Bronchial epithelial cell (primary cell): ENCODE measurements around the gene DPEP1. TPM values are rescaled to one million over a fixed set of nuclear protein-coding genes. Genes with fewer than 3 reads are reported as not detected.
A peak's percentile ranks its signal among the peaks of the same experiment; 100 is the strongest.

Source experiments
- DNase-seq: peaks from one replicate; pipeline ENCODE4 v3.0.0-alpha.2; 2010; ENCODE audit warnings: low read depth
- FAIRE-seq: peaks from 2 replicates; lab custom pipeline; 2011; peaks lifted over from hg19 to GRCh38; lab: Jason Lieb, UNC
- H3K27me3 ChIP-seq: 2 replicates; pipeline ENCODE4 v1.5.1; 2011; ENCODE audit warnings: low read length; ENCODE audit not compliant: control insufficient read depth, insufficient read depth
- H3K36me3 ChIP-seq: 2 replicates; pipeline ENCODE4 v1.5.1; 2011; ENCODE audit warnings: low read length; ENCODE audit not compliant: control insufficient read depth, insufficient read depth
- H3K4me3 ChIP-seq: 2 replicates; pipeline ENCODE4 v1.5.1; 2011; ENCODE audit warnings: mild to moderate bottlenecking, low read depth, low read length, control low read depth
- CTCF ChIP-seq: IDR thresholded peaks from 2 replicates; pipeline ENCODE4 v1.5.1; 2011; ENCODE audit warnings: mild to moderate bottlenecking, moderate library complexity, low read length, control low read depth, inconsistent platforms; ENCODE audit not compliant: insufficient read depth, severe bottlenecking
- total RNA-seq: library from RNA; depleted of rRNA; stranded (reverse); fragments of >200 nt; gene quantifications from 2 replicates; pipeline ENCODE4 v1.2.1, GENCODE V29; 2014

The DPEP1 gene
- total RNA-seq, 1 donor from 2014 or later = 0.26 TPM

DNA sequence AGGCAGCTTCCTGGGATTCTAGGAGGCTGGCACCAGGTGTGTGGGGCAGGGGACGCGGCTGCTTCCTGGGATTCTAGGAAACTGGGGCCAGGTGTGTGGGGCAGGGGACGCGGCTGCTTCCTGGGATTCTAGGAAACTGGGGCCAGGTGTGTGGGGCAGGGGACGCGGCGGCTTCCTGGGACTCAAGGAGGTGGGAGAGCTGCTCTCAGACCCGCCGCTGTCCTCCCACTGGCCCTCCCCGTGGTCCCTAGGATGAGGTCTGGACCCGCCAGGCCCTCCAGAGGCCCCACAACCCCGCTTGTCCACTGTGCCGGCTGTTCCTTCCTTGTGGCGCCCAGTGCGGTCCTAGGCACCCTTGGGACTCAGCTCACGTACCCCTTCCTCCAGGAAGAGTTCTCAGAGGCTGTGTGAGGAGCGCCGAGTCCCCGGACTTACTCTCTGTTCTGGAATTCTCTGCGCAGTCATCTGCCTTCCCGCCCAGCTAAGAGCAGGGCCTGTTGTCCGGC lies 565 bp downstream of the DPEP1 start:
- no peak for TF ChIP-seq CTCF
- no peaks in the 10 kb centered on the region for H3K36me3 ChIP-seq
- H3K4me3 ChIP-seq = no peak overlapping the region
- no peak for DNase-seq
- H3K27me3 ChIP-seq = no peaks in the 10 kb centered on the region
- no peak for FAIRE-seq

DNA sequence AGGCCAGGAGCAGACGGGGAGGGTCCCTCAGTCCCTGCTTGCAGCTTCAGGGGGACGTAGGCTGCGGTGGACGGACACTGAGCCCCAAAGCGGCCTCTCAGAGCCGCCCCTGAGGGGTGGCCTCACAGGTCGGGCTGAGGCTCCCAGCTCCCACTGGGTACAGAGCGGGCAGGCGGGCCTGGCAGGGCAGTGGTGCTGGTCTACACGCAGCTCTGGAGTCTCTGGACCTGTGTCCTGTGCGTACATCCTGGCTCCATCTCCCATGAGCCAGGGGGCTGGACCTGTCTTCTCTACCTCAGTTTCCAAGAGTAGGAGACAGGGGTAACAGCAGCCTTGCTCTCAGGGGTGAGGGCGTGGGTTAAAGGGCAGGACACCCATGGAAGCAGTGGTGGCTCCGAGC lies 1.7 kb downstream of the DPEP1 start:
- TF ChIP-seq CTCF = no peak
- H3K4me3 ChIP-seq = no peak overlapping the region
- no peaks in the 10 kb centered on the region for H3K36me3 ChIP-seq
- DNase-seq (no peak), FAIRE-seq (no peak)
- H3K27me3 ChIP-seq = no peaks in the 10 kb centered on the region

GRCh38 chr16:89615596-89616090 lies 2.2 kb downstream of the DPEP1 start:
- Histone ChIP-seq H3K27me3 (peaks cover under 1% of the 10 kb centered on the region), H3K36me3 (no peaks in the 10 kb centered on the region), H3K4me3 (no peak overlapping the region)
- TF ChIP-seq CTCF = peak; percentile 75
- no peak for DNase-seq
- no peak for FAIRE-seq

DNA sequence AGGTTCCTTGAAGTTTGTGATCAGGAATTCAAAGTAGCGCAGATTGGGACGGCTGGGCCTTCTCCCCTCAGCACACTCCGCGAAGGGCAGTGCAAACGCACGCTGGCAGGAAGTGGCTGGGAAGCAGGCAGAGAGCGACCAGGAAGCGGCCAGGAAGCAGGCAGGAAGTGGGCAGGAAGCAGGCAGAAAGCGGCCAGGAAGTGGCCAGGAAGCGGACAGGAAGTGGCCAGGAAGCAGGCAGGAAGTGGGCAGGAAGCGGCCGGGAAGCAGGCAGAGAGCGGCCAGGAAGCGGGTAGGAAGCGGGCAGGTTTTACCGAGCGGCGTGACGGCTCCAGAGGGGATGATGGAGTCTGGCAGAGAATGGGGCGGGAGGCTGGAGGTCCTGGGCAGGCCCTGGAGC lies 3.2 kb downstream of the DPEP1 start:
- DNase-seq (no peak), FAIRE-seq (no peak)
- H3K4me3 ChIP-seq = no peak overlapping the region
- peaks cover 2% of the 10 kb centered on the region for H3K27me3 ChIP-seq
- H3K36me3 ChIP-seq = no peaks in the 10 kb centered on the region
- TF ChIP-seq CTCF = no peak

DNA sequence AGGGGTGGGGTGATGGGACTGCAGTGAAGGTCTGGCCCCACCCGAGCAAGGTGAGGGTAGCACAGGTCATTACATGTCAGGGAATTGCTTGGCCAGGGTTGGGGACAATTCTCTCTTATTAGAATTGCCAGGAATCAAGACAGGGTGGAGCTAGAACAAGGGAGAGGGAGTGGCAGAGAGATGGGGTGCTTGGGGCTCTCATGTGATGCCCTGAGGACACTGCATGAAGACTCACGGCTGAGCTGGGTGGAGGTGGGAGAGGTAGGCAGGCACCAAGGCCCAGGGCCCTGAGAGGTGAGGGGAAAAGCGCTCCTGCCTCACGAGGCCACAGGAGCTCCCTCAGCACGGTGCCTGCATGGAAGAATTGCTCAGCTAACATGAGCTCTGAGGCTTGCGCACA lies 3.6 kb downstream of the DPEP1 start:
- no peak for FAIRE-seq

More for the DNA sequence above, 3.6 kb downstream of the DPEP1 start:
- H3K36me3 ChIP-seq = no peaks in the 10 kb centered on the region
- no peak for TF ChIP-seq CTCF
- no peak for DNase-seq
- no peak overlapping the region for H3K4me3 ChIP-seq
- peaks cover 5% of the 10 kb centered on the region for H3K27me3 ChIP-seq
